Lung (tissue), 12 donors: ENCODE data around the gene RAB7B. TPM values are rescaled to one million over a fixed set of nuclear protein-coding genes. Genes with fewer than 3 reads are reported as not detected.

Experiments used
- ATAC-seq: fragments of 200-7000 bp; cut with Tn5 transposase; one replicate; pipeline ENCODE4 v1.9.1; 2020; ENCODE audit warnings: moderate number of reproducible peaks; ENCODE audit not compliant: insufficient read depth, low FRiP score
- DNase-seq, 3 donors: peaks; one replicate each; pipeline ENCODE4 v3.0.0-alpha.2; 2013 to 2017
- H3K27ac ChIP-seq, 2 donors: one replicate each; pipeline ENCODE4 v1.5.1; 2013; ENCODE audit warnings: mild to moderate bottlenecking in 2 of 2, moderate library complexity in 2 of 2, control low read depth in 1 of 2, inconsistent platforms in 1 of 2, low read depth in 1 of 2, low read length in 1 of 2
- H3K27me3 ChIP-seq, 3 donors: one replicate each; pipeline ENCODE4 v1.5.1; 2013; ENCODE audit warnings: low read length in 2 of 3; ENCODE audit not compliant: control insufficient read depth in 3 of 3, insufficient read depth in 3 of 3
- H3K36me3 ChIP-seq, 4 donors: one replicate each; pipeline ENCODE4 v1.5.1; 2013; ENCODE audit warnings: low read length in 4 of 4, mild to moderate bottlenecking in 1 of 4, moderate library complexity in 1 of 4; ENCODE audit not compliant: control insufficient read depth in 4 of 4, insufficient read depth in 4 of 4
- H3K4me1 ChIP-seq, 5 donors: one replicate each; pipeline ENCODE4 v1.5.1; 2013; ENCODE audit warnings: low read length in 5 of 5, mild to moderate bottlenecking in 2 of 5, moderate library complexity in 1 of 5; ENCODE audit not compliant: control insufficient read depth in 5 of 5, insufficient read depth in 5 of 5
- H3K4me3 ChIP-seq: one replicate; pipeline ENCODE4 v1.5.1; 2013; ENCODE audit warnings: mild to moderate bottlenecking, control low read depth, moderate library complexity
- H3K9ac ChIP-seq, 2 donors: one replicate each; pipeline ENCODE4 v1.5.1; 2013; ENCODE audit warnings: low read length in 2 of 2, control low read depth in 1 of 2; ENCODE audit not compliant: insufficient read depth in 1 of 2
- H3K9me3 ChIP-seq, 4 donors: one replicate each; pipeline ENCODE4 v1.5.1; 2013; ENCODE audit warnings: low read length in 3 of 4, mild to moderate bottlenecking in 1 of 4, moderate library complexity in 1 of 4; ENCODE audit not compliant: control insufficient read depth in 4 of 4, insufficient read depth in 3 of 4
- CTCF ChIP-seq: IDR thresholded peaks from 2 replicates; pipeline ENCODE4 v1.5.1; 2012; ENCODE audit warnings: mild to moderate bottlenecking; ENCODE audit errors: control extremely low read depth, extremely low read depth
- WGBS, 2 donors: extraction: QIAGEN DNeasy Blood & Tissue Kit; methylation state at CpG; one replicate each; pipeline ENCODE4 v1.1.7; 2013; 5-methylcytosine and 5-hydroxymethylcytosine counted together
- polyA plus RNA-seq, 2 donors: library from polyadenylated mRNA; stranded (reverse); fragments of 200-250 nt; gene quantifications; one replicate each; pipeline ENCODE4 v1.2.1, GENCODE V29; 2013
- total RNA-seq, 2 donors: library from RNA; depleted of rRNA in 1 of 2; stranded (reverse); fragments of >200 nt in 1 of 2; gene quantifications; one replicate each; pipeline ENCODE4 v1.2.1, GENCODE V29; 2014 to 2021
- donor health status: control.
- donor health status: control.
- donor health status: Bipolar disorder and iron deficiency.
- donor health status: healthy.
- donor health status: DM: yes; HTN: yes; CAD: no.

The RAB7B gene
- total and polyA plus RNA-seq, 4 donors = 3.4 to 16.2 (median 4.4) TPM

- Histone ChIP-seq H3K4me3 (no peak overlapping the region), H3K36me3 (no peaks in the 10 kb centered on the region), H3K4me1 (peaks cover 0 to 4% (median 0%) of the 10 kb centered on the region in 5 donors), H3K27me3 (no peaks in the 10 kb centered on the region), H3K27ac (no peak overlapping the region), H3K9ac (no peak overlapping the region), H3K9me3 (peaks cover 0 to 8% (median 0%) of the 10 kb centered on the region in 4 donors)
- ATAC-seq (no peak), DNase-seq (no peak)
- no peak for TF ChIP-seq CTCF
- WGBS, 2 donors = 18 to 37% methylated on average over 1 of the region's 1 CpG
These were observed 32.7 kb downstream of the RAB7B start for GRCh38 chr1:205970486-205970885.

- Histone ChIP-seq H3K9me3 (peaks cover 0 to 5% (median 0%) of the 10 kb centered on the region in 4 donors), H3K9ac (no peak overlapping the region), H3K27me3 (no peaks in the 10 kb centered on the region), H3K27ac (no peak overlapping the region), H3K36me3 (no peaks in the 10 kb centered on the region), H3K4me3 (no peak overlapping the region), H3K4me1 (peaks cover 0 to 3% (median 0%) of the 10 kb centered on the region in 5 donors)
- no peak for ATAC-seq
- DNase-seq = no peak
- TF ChIP-seq CTCF = no peak
- 89 to 91% methylated on average over 8 of the region's 8 CpGs for WGBS, 2 donors
These were observed 34.0 kb downstream of the RAB7B start for GRCh38 chr1:205969229-205969628.

- Histone ChIP-seq H3K27ac (no peak overlapping the region), H3K9me3 (no peaks in the 10 kb centered on the region), H3K4me3 (no peak overlapping the region), H3K4me1 (peaks cover 0 to 3% (median under 1%) of the 10 kb centered on the region in 5 donors), H3K9ac (no peak overlapping the region), H3K36me3 (no peaks in the 10 kb centered on the region), H3K27me3 (no peaks in the 10 kb centered on the region)
- TF ChIP-seq CTCF = no peak
- no peak for ATAC-seq
- 78 to 90% methylated on average over 10 of the region's 10 CpGs for WGBS, 2 donors
- DNase-seq = no peak
These were observed 35.5 kb downstream of the RAB7B start for GRCh38 chr1:205967554-205968335.
